Right renal cortex interstitium (tissue), 3 donors: ENCODE data around the gene C8G. TPM values are rescaled to one million over a fixed set of nuclear protein-coding genes. Genes with fewer than 3 reads are reported as not detected.

Experiments
- DNase-seq, 3 donors: peaks; one replicate each; pipeline ENCODE4 v3.0.0-alpha.2; 2013; ENCODE audit warnings: low read depth in 3 of 3, low spot score in 2 of 3
- polyA plus RNA-seq, 3 donors: library from polyadenylated mRNA; unstranded; fragments of 120-200 nt; gene quantifications; one replicate each; pipeline ENCODE4 v1.2.1, GENCODE V29; 2013; ENCODE audit not compliant: insufficient read length in 3 of 3

C8G gene
- polyA plus RNA-seq, 3 donors = 0.28 to 0.58 (median 0.46) TPM

GRCh38 chr9:136995772-136996311 is 50.8 kb downstream of the C8G start:
- no peak for DNase-seq

Other genes with a start within 250 kb of the C8G start
- 10 to 100 TPM; 25.9 to 31.9 (median 27.3) TPM for gene DIPK1B, start 232.7 kb upstream of the C8G start, polyA plus RNA-seq
- gene LCN10, start 202.3 kb upstream of the C8G start, polyA plus RNA-seq = 1 to 10 TPM in 2 of 3 donors, under 1 TPM in 1; 0.93 to 2.3 (median 1.2) TPM
- not detected for gene LCN6, start 196.7 kb upstream of the C8G start, polyA plus RNA-seq
- gene LCN8, start 187.0 kb upstream of the C8G start, polyA plus RNA-seq = under 1 TPM; 0.11 to 0.17 (median 0.16) TPM
- under 1 TPM in 1 of 3 donors, not detected in 2; 0.04 TPM for gene LCN15, start 180.7 kb upstream of the C8G start, polyA plus RNA-seq
- 10 to 100 TPM; 63.2 to 77.7 (median 67.1) TPM for gene TMEM141, start 153.9 kb upstream of the C8G start, polyA plus RNA-seq
- 1 to 10 TPM; 2.5 to 3.4 (median 2.9) TPM for gene CCDC183, start 148.9 kb upstream of the C8G start, polyA plus RNA-seq
- gene RABL6, start 137.3 kb upstream of the C8G start, polyA plus RNA-seq = 10 to 100 TPM; 58.6 to 61.1 (median 59.7) TPM
- under 1 TPM; 0.54 to 0.80 (median 0.64) TPM for gene AJM1, start 102.8 kb upstream of the C8G start, polyA plus RNA-seq
- 10 to 100 TPM; 59.9 to 76.5 (median 65.2) TPM for gene PHPT1, start 95.8 kb upstream of the C8G start, polyA plus RNA-seq
- 1 to 10 TPM; 3.1 to 4.6 (median 4.3) TPM for gene MAMDC4, start 92.9 kb upstream of the C8G start, polyA plus RNA-seq
- gene EDF1, start 78.9 kb upstream of the C8G start, polyA plus RNA-seq = 100 to 1,000 TPM; 349 to 395 (median 374) TPM
- gene TRAF2, start 58.7 kb upstream of the C8G start, polyA plus RNA-seq = 10 to 100 TPM; 10.1 to 14.0 (median 10.1) TPM
- gene FBXW5, start 505 bp upstream of the C8G start, polyA plus RNA-seq = 10 to 100 TPM; 32.5 to 43.5 (median 38.4) TPM
- 10 to 100 TPM; 13.1 to 18.8 (median 15.9) TPM for gene LCN12, start 7.0 kb downstream of the C8G start, polyA plus RNA-seq
- gene PTGDS, start 32.3 kb downstream of the C8G start, polyA plus RNA-seq = 10 to 100 TPM; 20.9 to 29.3 (median 25.4) TPM
- gene LCNL1, start 37.8 kb downstream of the C8G start, polyA plus RNA-seq = under 1 TPM; 0.03 to 0.23 (median 0.12) TPM
- gene PAXX, start 47.2 kb downstream of the C8G start, polyA plus RNA-seq = 10 to 100 TPM; 22.3 to 27.0 (median 24.4) TPM
- under 1 TPM in 2 of 3 donors, not detected in 1; 0.36 to 0.38 TPM for gene CLIC3, start 51.3 kb downstream of the C8G start, polyA plus RNA-seq
- 10 to 100 TPM; 42.0 to 49.0 (median 46.3) TPM for gene ABCA2, start 83.0 kb downstream of the C8G start, polyA plus RNA-seq
- gene FUT7, start 86.8 kb downstream of the C8G start, polyA plus RNA-seq = under 1 TPM in 1 of 3 donors, not detected in 2; 0.06 TPM
- gene NPDC1, start 100.9 kb downstream of the C8G start, polyA plus RNA-seq = 10 to 100 TPM; 16.3 to 20.1 (median 18.7) TPM
- gene ENTPD2, start 108.8 kb downstream of the C8G start, polyA plus RNA-seq = 1 to 10 TPM; 2.9 to 3.9 (median 3.3) TPM
- gene SAPCD2, start 125.3 kb downstream of the C8G start, polyA plus RNA-seq = 1 to 10 TPM; 5.4 to 6.2 (median 5.9) TPM
- 1 to 10 TPM; 3.5 to 5.4 (median 3.8) TPM for gene UAP1L1, start 132.3 kb downstream of the C8G start, polyA plus RNA-seq
- gene MAN1B1, start 141.7 kb downstream of the C8G start, polyA plus RNA-seq = 10 to 100 TPM; 43.6 to 48.3 (median 47.0) TPM
- 10 to 100 TPM; 11.8 to 19.8 (median 11.9) TPM for gene DPP7, start 169.5 kb downstream of the C8G start, polyA plus RNA-seq
- not detected for gene GRIN1, start 193.9 kb downstream of the C8G start, polyA plus RNA-seq
- not detected for gene LRRC26, start 224.8 kb downstream of the C8G start, polyA plus RNA-seq
- gene TMEM210, start 226.8 kb downstream of the C8G start, polyA plus RNA-seq = not detected
- 10 to 100 TPM; 29.1 to 34.5 (median 31.9) TPM for gene ANAPC2, start 243.3 kb downstream of the C8G start, polyA plus RNA-seq
- gene SSNA1, start 243.4 kb downstream of the C8G start, polyA plus RNA-seq = 10 to 100 TPM; 41.4 to 52.2 (median 43.2) TPM